Muscle layer of duodenum (tissue), 2 donors: ENCODE measurements around the gene PLCH1.

Source experiments
- H3K27ac ChIP-seq: one replicate; pipeline ENCODE4 v1.7.0; 2013; ENCODE audit warnings: mild to moderate bottlenecking, low read length
- H3K27me3 ChIP-seq: one replicate; pipeline ENCODE4 v1.7.0; 2013; ENCODE audit warnings: low read depth, mild to moderate bottlenecking, control low read depth, low read length
- H3K36me3 ChIP-seq, 2 donors: one replicate each; pipeline ENCODE4 v1.7.0; 2013; ENCODE audit warnings: low read length in 2 of 2, control low read depth in 1 of 2, mild to moderate bottlenecking in 1 of 2; ENCODE audit not compliant: insufficient read depth in 2 of 2, control insufficient read depth in 1 of 2
- H3K4me1 ChIP-seq, 2 donors: one replicate each; pipeline ENCODE4 v1.7.0; 2013; ENCODE audit warnings: low read length in 2 of 2, mild to moderate bottlenecking in 2 of 2, control low read depth in 1 of 2, moderate library complexity in 1 of 2; ENCODE audit not compliant: insufficient read depth in 2 of 2, control insufficient read depth in 1 of 2
- H3K4me3 ChIP-seq, 2 donors: one replicate each; pipeline ENCODE4 v1.7.0; 2013; ENCODE audit warnings: low read length in 2 of 2, low read depth in 1 of 2, mild to moderate bottlenecking in 1 of 2
- H3K9me3 ChIP-seq, 2 donors: one replicate each; pipeline ENCODE4 v1.7.0; 2013; ENCODE audit warnings: low read length in 2 of 2, control low read depth in 1 of 2, mild to moderate bottlenecking in 1 of 2; ENCODE audit not compliant: control insufficient read depth in 1 of 2
- donor health status: healthy.

Gene PLCH1

GRCh38 chr3:155387571-155387970, 357.3 kb downstream of the PLCH1 start:
- Histone ChIP-seq H3K36me3 (no peaks in the 10 kb centered on the region), H3K27ac (no peak overlapping the region), H3K4me3 (no peak overlapping the region), H3K4me1 (peaks cover 0 to 21% of the 10 kb centered on the region in 2 donors), H3K27me3 (no peaks in the 10 kb centered on the region), H3K9me3 (no peaks in the 10 kb centered on the region)

GRCh38 chr3:155386919-155387318, 358.0 kb downstream of the PLCH1 start:
- H3K27ac ChIP-seq, result no peak overlapping the region
- H3K9me3 ChIP-seq, result no peaks in the 10 kb centered on the region
- no peak overlapping the region for H3K4me3 ChIP-seq
- peaks cover 0 to 19% of the 10 kb centered on the region in 2 donors for H3K4me1 ChIP-seq
- H3K36me3 ChIP-seq, result no peaks in the 10 kb centered on the region
- no peaks in the 10 kb centered on the region for H3K27me3 ChIP-seq

GRCh38 chr3:155385896-155386625, 358.8 kb downstream of the PLCH1 start:
- Histone ChIP-seq H3K4me1 (peaks cover 0 to 11% of the 10 kb centered on the region in 2 donors), H3K4me3 (no peak overlapping the region), H3K36me3 (no peaks in the 10 kb centered on the region), H3K27me3 (no peaks in the 10 kb centered on the region), H3K27ac (no peak overlapping the region), H3K9me3 (no peaks in the 10 kb centered on the region)

GRCh38 chr3:155382396-155383042, 362.4 kb downstream of the PLCH1 start:
- Histone ChIP-seq H3K27ac (no peak overlapping the region), H3K27me3 (no peaks in the 10 kb centered on the region), H3K4me3 (no peak overlapping the region), H3K36me3 (no peaks in the 10 kb centered on the region), H3K4me1 (peaks cover 0 to 9% of the 10 kb centered on the region in 2 donors), H3K9me3 (no peaks in the 10 kb centered on the region)

GRCh38 chr3:155377847-155378246, 367.0 kb downstream of the PLCH1 start:
- H3K4me3 ChIP-seq, result no peak overlapping the region
- no peak overlapping the region for H3K27ac ChIP-seq
- H3K27me3 ChIP-seq, result no peaks in the 10 kb centered on the region
- H3K4me1 ChIP-seq, result no peaks in the 10 kb centered on the region
- H3K9me3 ChIP-seq, result no peaks in the 10 kb centered on the region
- H3K36me3 ChIP-seq, result no peaks in the 10 kb centered on the region

GRCh38 chr3:155377071-155377470, 367.8 kb downstream of the PLCH1 start:
- H3K27me3 ChIP-seq, result no peaks in the 10 kb centered on the region
- H3K4me1 ChIP-seq, result no peaks in the 10 kb centered on the region
- H3K9me3 ChIP-seq, result no peaks in the 10 kb centered on the region

DNA sequence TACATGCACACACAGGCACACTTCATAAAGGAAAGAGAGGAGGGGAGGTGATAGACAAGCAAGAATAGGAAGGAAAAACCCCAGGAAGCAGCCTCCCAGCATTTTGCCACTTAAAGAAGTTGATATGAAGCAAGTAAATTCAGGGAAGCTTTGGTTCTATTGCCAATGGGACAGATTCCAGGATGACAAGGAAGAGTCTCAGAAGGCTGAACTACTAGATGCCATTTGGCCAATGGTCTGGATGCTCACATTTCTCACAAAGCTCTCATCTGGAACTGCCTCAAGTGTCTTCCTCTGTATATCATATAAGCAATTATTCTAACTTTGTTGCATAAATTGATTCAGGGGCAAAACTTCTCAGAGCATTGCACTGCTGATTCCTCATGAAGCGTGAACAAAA, 372.6 kb downstream of the PLCH1 start:
- no peaks in the 10 kb centered on the region for H3K36me3 ChIP-seq

More at GRCh38 chr3:155377071-155377470, 367.8 kb downstream of the PLCH1 start:
- no peak overlapping the region for H3K4me3 ChIP-seq
- H3K36me3 ChIP-seq, result no peaks in the 10 kb centered on the region
- H3K27ac ChIP-seq, result no peak overlapping the region

DNA sequence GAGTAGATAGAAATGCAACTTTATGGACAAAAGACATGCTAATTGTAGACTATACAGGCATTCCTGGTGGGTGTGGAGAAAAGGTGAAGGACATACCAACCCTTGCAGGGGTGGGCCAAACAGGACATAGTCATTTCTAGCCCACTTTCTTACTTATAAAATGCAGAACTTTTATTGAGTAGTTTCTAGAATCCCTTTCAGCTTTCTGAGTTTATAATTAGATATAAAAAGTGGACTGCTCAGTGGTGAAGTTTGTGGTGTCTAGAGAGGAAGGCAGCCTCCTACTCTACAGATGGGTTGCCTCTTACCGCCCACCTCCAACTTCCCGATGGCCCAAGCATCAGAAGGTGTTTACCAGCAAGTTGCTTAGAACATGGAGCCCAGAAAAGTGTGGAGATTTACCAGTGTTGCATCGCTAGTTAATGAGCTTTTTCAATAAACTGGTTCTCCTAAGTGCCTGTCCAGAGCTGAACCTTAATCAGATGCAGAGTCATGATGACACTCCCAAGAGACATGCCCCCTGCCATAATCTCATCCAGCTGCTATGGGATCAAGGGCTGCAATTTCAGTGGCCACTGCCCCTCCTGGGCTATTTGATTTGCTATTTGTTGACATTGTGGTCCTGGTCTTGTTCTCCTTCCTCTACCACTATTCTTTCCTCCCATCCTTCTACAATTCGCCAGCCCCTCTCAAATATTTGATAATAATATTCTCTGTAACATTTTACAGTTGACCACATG, 373.9 kb downstream of the PLCH1 start:
- no peaks in the 10 kb centered on the region for H3K36me3 ChIP-seq
- no peak overlapping the region for H3K27ac ChIP-seq
- no peaks in the 10 kb centered on the region for H3K9me3 ChIP-seq
- no peaks in the 10 kb centered on the region for H3K27me3 ChIP-seq
- H3K4me1 ChIP-seq, result peaks cover 0 to 4% of the 10 kb centered on the region in 2 donors
- no peak overlapping the region for H3K4me3 ChIP-seq

More for the DNA sequence above, 372.6 kb downstream of the PLCH1 start:
- Histone ChIP-seq H3K27me3 (no peaks in the 10 kb centered on the region), H3K9me3 (no peaks in the 10 kb centered on the region), H3K4me1 (peaks cover 0 to 4% of the 10 kb centered on the region in 2 donors), H3K4me3 (no peak overlapping the region), H3K27ac (no peak overlapping the region)

DNA sequence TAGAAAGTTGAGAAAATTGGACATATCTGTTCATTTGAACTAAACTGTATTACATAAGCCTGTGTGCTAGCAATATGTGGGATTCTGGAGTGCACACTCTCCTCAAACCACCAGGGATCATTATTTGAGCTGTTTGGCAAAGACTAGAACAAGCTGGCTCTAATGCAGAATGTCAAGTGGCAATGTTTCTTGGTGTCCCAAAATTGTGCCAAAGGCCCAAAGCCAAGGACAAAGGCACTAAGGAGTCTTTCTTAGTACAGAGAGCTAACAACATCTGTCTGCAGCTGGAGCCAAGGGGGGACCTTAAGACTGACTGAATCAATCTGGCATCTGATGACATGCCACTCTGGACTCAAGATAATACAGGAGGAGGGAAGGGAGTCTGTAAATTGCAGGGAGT, 374.7 kb downstream of the PLCH1 start:
- Histone ChIP-seq H3K36me3 (no peaks in the 10 kb centered on the region), H3K9me3 (peaks cover 0 to 4% of the 10 kb centered on the region in 2 donors), H3K4me3 (no peak overlapping the region), H3K27me3 (no peaks in the 10 kb centered on the region), H3K4me1 (peaks cover 0 to 4% of the 10 kb centered on the region in 2 donors), H3K27ac (no peak overlapping the region)

DNA sequence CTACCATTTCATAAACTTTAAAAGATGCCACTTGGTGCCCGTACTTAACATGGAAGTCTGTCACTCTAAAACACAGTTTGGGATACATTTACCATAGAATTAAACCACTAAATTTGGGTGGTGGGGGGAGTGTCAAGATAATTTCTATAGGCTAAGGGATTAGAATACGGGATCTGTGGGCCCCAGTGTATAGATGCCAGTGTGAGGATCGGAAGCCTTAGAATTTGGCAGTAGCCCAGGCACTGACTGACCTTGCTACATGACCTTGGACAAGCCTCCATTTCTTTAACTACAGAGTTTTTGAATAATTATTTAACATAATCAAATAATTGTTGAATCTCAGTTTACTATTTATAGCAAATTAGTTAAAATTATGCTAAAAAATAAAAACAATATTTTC, 375.1 kb downstream of the PLCH1 start:
- Histone ChIP-seq H3K36me3 (no peaks in the 10 kb centered on the region), H3K27ac (no peak overlapping the region), H3K4me3 (no peak overlapping the region), H3K27me3 (no peaks in the 10 kb centered on the region), H3K4me1 (peaks cover 0 to 4% of the 10 kb centered on the region in 2 donors), H3K9me3 (peaks cover 0 to 5% of the 10 kb centered on the region in 2 donors)

- no peaks in the 10 kb centered on the region for H3K36me3 ChIP-seq
- no peaks in the 10 kb centered on the region for H3K27me3 ChIP-seq
- peaks cover 0 to 5% of the 10 kb centered on the region in 2 donors for H3K9me3 ChIP-seq
- peaks cover 0 to 4% of the 10 kb centered on the region in 2 donors for H3K4me1 ChIP-seq
- H3K4me3 ChIP-seq, result no peak overlapping the region
- no peak overlapping the region for H3K27ac ChIP-seq
Measured at GRCh38 chr3:155369244-155369643, 375.6 kb downstream of the PLCH1 start.
